NCI-H1105 treated with DMSO at 0.1 percent for 48 hours (cell line): Measurements from ENCODE around the gene GAN.
"Not testable (repeated sequence)": the region's sequence is repeated elsewhere in the genome, so short reads cannot be mapped to it uniquely, and the experiment has no call there.

Source experiments
- DNase-seq: peaks from one replicate; lab custom pipeline; 2025; lab: John Stamatoyannopoulos, UW

GAN gene

DNA sequence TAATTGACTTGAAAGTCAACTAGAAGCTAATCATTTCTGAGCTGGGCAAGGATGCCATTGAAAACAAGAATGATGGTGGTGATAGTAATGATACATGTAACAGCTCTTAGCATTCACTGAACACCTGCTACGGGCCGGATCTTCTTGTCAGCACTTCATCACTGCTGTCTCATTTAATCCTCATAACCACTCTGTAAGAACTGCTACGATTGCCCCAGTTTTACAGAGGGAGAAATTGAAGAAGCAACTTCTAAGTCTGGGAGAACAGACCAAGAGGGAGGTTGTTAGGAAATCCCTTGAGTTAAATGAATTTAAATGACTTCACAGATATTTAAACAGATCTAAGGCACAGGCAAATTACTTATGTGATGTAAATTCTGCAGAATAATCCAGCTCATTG is 7.0 kb upstream of the GAN start:
- DNase-seq = no peak

DNA sequence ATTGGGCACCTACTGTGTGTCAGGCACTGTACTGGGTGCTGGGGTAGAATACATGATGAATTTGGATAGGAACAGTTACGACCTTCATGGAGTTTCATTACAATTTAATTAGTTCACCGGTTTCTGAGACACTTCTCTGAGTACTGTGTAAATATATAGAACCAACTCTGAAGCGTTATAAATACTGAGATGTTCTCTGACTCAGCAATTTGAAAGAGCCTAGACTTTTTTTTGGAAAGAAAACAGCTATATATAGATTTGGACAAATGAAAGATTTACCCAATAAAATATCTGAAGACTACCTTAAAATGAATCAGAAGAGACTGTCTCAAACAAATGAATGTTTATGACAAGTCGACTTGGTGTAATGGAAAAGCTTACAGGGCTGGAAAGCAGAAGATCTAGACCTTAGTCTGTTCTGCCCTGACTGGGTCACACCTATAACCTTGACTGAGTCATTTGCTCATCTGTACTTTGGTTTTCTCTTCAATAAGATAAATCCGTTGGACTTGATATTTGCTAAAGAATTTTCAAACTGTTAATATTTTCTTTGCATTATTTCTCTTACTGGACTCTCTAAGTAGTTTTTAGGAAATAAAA is 4.6 kb upstream of the GAN start:
- DNase-seq = no peak

DNA sequence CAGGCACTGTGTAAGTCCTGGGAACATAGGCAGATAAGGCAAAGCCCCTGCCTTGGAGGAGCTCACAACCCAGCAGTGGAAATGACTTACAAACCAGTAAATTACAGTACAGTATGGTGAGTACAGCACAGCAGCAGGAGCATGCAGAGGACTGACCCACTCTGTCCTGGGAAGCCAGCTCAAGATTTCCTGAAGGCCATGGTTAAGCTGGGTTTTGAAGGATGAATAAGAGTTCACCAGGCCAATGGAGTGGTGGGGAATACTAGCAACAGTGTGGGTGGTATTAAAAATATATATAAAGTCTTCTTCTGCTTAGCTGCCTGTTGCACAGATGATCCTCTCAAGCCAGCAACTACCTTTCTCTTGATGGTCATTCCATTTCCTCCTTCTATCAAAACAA is 3.0 kb upstream of the GAN start:
- DNase-seq = no peak

DNA sequence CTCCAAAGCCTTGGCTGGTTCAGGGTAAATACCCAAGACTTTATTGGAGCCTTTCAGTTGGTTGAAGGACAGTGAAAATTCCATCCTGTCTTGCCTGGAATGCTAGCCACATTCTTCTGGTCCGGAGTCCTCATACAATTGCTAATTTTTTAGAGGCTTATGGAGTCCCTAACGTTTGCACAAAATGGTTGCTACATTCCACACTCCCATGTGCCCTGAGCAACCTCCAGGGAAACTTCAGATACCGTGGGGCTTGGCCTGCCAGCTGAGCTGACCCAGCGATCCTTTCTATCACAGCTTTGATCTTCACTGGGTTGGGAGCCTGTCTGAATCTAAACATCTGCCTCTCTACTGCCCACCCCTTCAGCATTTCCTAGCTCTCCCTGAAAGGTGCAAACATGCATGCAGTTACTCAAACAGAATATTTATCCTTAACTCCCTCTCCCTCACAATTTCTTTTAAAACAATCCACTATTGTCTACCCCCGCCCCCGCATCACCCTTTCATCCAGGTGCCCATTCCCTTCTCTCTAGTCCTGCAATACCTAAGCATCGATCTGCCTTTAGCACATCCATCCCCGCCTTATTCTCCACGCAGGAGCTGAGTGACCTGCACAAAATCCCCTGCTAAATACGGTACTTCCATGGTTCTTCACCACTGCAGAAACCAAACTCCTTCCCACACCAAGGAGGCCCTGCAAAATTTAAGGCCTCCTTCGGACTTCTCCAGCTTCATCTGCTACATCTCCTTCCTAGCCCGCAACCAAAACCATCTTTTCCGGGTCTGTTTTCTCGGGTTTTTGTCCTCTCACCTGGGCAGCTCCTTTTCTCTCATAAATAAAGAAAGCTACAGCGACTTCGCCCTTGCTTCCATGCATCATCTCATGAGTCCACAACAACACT is 810 bp upstream of the GAN start:
- no peak for DNase-seq

DNA sequence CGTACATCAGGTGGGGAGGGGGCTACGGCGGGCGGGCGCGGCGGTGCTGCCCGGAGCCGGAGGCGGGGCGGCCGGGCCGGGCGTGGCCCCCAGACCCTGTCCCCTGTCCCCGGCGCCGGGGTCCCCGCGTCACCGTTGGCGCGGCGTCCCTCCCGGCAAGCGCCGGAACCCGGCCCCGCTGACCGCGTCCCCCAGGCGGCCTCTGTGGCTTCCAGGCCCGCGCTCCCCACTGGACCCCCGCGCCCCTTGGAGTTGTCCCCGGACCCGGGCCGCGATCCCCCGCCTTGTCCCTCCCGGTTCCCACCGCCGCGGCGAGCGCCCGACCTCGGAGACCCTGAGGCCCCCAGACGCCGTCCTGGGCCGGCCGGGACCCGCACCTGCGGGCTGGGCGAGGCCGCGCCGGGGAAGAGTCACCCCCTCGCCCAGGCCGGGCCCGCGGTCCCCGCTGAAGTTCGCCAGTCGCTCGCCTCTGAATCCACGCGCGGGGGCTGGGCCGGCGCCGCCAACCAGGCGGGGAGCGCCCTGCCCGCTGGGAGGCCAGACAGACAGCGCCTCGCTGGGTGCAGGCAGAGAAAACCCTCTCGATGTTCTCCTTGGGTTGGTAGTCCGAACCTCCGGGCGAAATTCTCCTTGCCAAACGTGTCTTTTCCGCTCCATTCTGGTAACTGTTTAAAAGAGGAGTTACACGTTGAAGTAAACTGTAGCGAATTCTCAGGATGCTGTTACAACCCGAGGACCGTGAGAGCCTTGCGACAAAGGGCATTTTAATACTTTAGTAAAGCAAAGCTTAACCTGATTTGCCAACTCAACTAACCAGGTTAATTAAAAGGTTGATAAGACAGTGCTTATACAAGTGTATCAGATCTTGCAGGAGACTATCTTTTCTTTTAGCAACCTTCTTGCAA is 761 bp downstream of the GAN start:
- DNase-seq = no peak

GRCh38 chr16:81316176-81316496 is 1.4 kb downstream of the GAN start:
- DNase-seq = no peak

- no peak for DNase-seq
These were observed 3.9 kb downstream of the GAN start for GRCh38 chr16:81318711-81319110.

GRCh38 chr16:81319221-81319912 is 4.6 kb downstream of the GAN start:
- no peak for DNase-seq

- no peak for DNase-seq
These were observed 6.3 kb downstream of the GAN start for GRCh38 chr16:81321039-81321438.

DNA sequence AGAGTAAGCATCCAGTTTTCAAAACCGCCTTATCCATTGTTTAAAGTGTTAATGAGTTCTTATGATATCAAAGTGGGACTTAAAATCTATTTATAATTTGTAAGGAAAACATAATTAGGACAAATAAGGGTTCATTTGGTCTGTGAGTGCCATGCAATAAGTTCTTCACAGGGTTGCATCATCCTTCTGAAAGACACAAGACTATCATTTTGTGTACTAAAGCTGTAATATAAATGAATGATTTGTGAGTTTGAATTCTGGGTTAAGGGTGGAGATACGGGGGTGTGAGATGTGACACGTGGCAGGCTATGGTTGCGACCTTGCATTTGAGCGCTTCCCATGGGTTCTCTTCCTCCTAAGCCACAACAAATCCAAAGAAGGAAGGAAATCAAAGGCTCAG is 6.8 kb downstream of the GAN start:
- DNase-seq = no peak

GRCh38 chr16:81324808-81325207 is 10.0 kb downstream of the GAN start:
- DNase-seq = no peak

GRCh38 chr16:81327011-81327410 is 12.2 kb downstream of the GAN start:
- DNase-seq = no peak

GRCh38 chr16:81327447-81328196 is 12.9 kb downstream of the GAN start:
- no peak for DNase-seq

GRCh38 chr16:81329947-81330346 is 15.2 kb downstream of the GAN start:
- DNase-seq = no peak

DNA sequence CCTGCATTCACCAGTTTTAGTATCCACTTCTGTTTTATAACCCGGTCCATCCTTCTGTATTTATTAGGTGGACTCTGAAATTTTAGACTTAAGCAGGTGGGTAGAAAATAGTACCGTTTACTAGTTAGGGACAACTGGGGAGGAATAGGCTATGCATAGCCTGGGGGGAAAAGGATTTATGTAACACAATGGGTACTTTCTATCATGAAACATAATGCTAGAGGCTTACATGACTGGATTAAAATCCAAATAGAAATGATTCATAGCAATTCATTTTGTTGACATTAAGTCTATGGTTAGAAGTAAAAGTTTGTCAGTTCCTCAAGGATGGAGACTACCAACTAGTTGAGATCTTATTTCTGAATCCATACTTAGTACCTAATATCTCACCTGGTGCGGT is 18.6 kb downstream of the GAN start:
- no peak for DNase-seq

DNA sequence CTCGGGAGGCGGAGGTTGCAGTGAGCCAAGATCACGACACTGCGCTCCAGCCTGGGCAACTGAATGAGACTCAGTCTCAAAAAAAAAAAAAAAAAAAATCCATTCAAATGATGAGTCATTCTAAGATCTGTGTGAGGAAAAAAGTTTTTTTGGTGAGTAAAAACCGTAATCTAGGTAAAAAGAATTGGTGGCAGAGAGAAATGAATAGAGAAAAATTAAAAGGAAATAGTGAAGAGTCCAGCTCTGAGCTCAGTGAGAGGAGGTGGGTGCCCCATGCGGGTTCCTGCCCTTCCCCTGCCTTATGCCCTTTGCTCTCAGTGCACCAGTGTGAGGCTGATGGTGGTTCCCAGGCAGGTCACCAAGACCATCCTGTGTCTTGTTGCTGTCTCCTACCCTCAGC is 20.9 kb downstream of the GAN start:
- DNase-seq = no peak

DNA sequence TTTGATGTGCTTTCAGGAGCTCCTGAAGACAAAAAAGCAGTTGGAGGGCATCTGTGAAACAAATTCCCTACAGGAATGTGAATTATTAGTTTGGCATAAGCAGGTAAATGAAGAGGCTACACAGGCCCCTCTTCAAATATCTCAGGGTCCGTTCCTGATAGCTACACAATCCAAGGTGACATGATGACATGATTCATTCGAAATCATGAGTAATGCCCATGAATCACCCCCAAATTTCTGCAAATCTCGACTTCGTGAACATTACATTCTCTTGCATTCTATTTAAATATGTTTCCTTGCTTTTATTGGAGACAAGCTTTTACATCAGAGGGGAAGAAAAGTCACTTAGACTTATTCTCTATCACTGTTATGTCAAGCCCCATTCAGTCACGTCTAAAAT is 22.3 kb downstream of the GAN start:
- no peak for DNase-seq

DNA sequence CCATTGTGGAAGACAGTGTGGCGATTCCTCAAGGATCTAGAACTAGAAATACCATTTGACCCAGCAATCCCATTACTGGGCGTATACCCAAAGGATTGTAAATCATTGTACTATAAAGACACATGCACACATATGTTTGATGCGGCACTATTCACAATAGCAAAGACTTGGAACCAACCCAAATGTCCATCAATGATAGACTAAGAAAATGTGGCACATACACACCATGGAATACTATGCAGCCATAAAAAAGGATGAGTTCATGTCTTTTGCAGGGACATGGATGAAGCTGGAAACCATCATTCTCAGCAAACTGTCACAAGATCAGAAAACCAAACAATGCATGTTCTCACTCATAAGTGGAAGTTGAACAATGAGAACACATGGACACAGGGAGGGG is 30.4 kb downstream of the GAN start:
- not testable (repeated sequence) for DNase-seq

DNA sequence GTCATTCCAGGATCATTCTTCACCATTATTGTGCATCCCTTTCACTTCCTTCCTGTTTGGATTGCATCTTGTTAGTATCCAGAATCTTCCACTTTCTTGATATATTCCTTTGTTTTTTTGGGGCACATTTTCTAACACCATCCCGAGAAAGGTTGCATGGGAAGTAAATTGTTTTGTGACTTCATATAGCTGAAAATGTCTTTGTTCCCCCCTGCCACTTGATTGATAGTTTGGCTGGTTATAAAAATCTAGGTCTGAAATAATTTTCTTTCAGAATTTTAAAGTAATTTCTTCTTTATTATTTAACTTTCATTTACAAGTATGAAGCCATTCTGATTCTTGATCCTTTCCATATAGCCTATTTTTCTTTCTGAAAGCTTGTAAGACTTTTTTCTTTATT is 32.7 kb downstream of the GAN start:
- DNase-seq = no peak

- DNase-seq = no peak
These were observed 35.0 kb downstream of the GAN start for GRCh38 chr16:81349608-81350305.

DNA sequence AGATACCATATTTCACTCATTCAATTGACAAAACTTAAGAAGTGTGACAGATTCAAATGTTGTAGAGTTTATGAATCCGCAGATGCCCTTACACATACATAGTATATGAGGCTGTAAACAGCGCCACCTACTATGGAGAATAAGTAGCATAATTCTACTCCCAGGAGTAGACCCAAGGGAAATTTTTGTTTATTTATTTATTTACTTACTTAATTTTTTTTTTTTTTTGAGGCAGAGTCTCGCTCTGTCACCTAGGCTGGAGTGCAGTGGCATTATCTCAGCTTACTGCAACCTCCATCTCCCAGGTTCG is 35.5 kb downstream of the GAN start:
- DNase-seq = no peak
